Prostate gland (tissue), 2 donors: ENCODE results near the gene COL9A3. TPM values are rescaled to one million over a fixed set of nuclear protein-coding genes. Genes with fewer than 3 reads are reported as not detected.

Experiments used
- DNase-seq: peaks from one replicate; pipeline ENCODE4 v3.0.0-alpha.2; 2019; ENCODE audit warnings: low spot score
- H3K27ac ChIP-seq, 2 donors: fragments of 200-600 bp; sonication (generic); 2 replicates each; pipeline ENCODE4 v1.5.1; 2017 to 2019
- H3K27me3 ChIP-seq: fragments of 200-600 bp; sonication (generic); replicated peaks from 2 replicates; pipeline ENCODE4 v1.5.1; 2019; ENCODE audit not compliant: insufficient read depth
- H3K36me3 ChIP-seq, 2 donors: fragments of 200-600 bp; sonication (generic); 1 replicate in 1 of 2; 2 replicates in 1 of 2; pipeline versions ENCODE4 v1.5.1 to v1.8.1; 2017 to 2019
- H3K4me1 ChIP-seq: fragments of 200-600 bp; sonication (generic); replicated peaks from 2 replicates; pipeline ENCODE4 v1.5.1; 2019
- H3K4me3 ChIP-seq, 2 donors: fragments of 200-600 bp; sonication (generic); 2 replicates each; pipeline ENCODE4 v1.5.1; 2017 to 2019
- H3K9me3 ChIP-seq: fragments of 200-600 bp; sonication (generic); 2 replicates; pipeline ENCODE4 v1.5.1; 2017
- CTCF ChIP-seq, 4 experiments: fragments of 200-600 bp in 2 of 4; fragments of 450-650 bp in 2 of 4; sonication (generic) in 2 of 4; IDR thresholded peaks; 1 replicate in 3 of 4; 2 replicates in 1 of 4; pipeline ENCODE4 v1.5.1; 2016 to 2019; ENCODE audit warnings: antibody characterized with exemption in 4 of 4, mild to moderate bottlenecking in 2 of 4, moderate library complexity in 2 of 4
- POLR2A ChIP-seq: fragments of 450-650 bp; IDR thresholded peaks from one replicate; pipeline ENCODE4 v1.6.1; 2016; ENCODE audit warnings: antibody characterized with exemption, mild to moderate bottlenecking
- POLR2AphosphoS5 ChIP-seq: sonication (generic); formaldehyde crosslinking; IDR thresholded peaks from one replicate; pipeline ENCODE4 v1.6.1; 2017; ENCODE audit warnings: antibody characterized with exemption
- WGBS: methylation state at CpG from one replicate; pipeline ENCODE4 v1.1.5; 2018; 5-methylcytosine and 5-hydroxymethylcytosine counted together
- intact Hi-C: fragments of 100-400 bp; cut with DNase I; formaldehyde crosslinking; loops from one replicate; pipeline ENCODE4 v1.14.2; 2022
- total RNA-seq, 2 donors: library from RNA; depleted of rRNA; stranded (reverse); fragments of >200 nt; gene quantifications; one replicate each; pipeline ENCODE4 v1.1.0, GENCODE V29; 2016

The COL9A3 gene
- total RNA-seq, 2 donors from 2014 or later: 5.8 to 6.5 TPM

DNA sequence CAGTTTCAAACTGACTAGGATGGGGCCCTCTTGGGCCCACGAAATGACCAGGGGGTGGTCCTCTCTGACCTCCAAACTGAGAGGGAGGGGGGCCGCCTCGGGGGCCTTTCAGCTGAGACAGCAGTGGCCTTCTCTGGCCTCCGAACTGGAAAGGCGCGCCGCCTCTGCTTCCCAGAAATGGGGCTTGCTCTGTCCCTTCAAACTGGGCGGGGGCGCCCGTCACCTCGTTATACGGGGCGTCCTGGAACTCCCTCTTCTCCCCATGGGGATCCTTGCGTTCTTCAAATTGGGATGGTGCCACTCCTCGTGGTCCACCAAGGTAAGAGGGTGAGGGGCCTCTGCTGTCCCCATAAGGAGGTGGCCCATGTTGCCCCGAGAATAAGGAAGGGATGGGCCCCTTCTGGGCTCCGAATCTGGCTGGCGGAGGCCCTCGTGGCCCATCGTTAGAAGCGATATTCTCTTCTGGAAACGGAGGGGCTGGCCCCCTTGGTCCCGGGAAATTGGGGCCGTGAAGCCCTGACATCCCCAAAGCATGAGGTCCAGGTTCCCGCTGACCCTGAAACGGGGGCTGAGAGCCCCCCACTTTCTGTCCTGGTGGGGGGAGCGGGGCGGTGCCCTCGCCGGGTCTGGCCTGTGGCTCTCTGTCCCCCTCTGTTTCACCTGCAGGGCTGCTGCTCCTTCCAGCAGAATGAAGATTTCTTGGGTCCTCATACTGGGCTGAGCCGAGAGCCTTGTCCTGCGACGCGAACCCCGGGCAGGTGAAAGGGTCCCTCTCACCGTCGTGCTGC, 63.5 kb downstream of the COL9A3 start:
- Histone ChIP-seq H3K27me3 (no peaks in the 10 kb centered on the region), H3K27ac (no peak overlapping the region), H3K9me3 (no peaks in the 10 kb centered on the region), H3K36me3 (peaks cover 0 to 6% of the 10 kb centered on the region in 2 donors), H3K4me3 (no peak overlapping the region), H3K4me1 (no peaks in the 10 kb centered on the region)
- TF ChIP-seq POLR2AphosphoS5: no peak
- TF ChIP-seq POLR2A: no peak
- TF ChIP-seq CTCF (IDR thresholded peaks at IDR 0.05): no peak
- 92% methylated on average over 33 of the region's 37 CpGs for WGBS
- intact Hi-C loops: no loop called here
- no peak for DNase-seq

GRCh38 chr20:62880935-62881661, 64.2 kb downstream of the COL9A3 start:
- H3K9me3 ChIP-seq: no peaks in the 10 kb centered on the region
- no peak overlapping the region for H3K4me3 ChIP-seq
- no peak overlapping the region for H3K27ac ChIP-seq
- peaks cover 0 to 6% of the 10 kb centered on the region in 2 donors for H3K36me3 ChIP-seq
- H3K27me3 ChIP-seq: no peaks in the 10 kb centered on the region
- TF ChIP-seq POLR2AphosphoS5 (no peak), POLR2A (no peak), CTCF (IDR thresholded peaks at IDR 0.05) (no peak)
- no peak for DNase-seq
- H3K4me1 ChIP-seq: no peaks in the 10 kb centered on the region
- WGBS: 91% methylated on average over 42 of the region's 45 CpGs
- intact Hi-C loops: no loop called here

- WGBS: 92% methylated on average over 46 of the region's 46 CpGs
- Histone ChIP-seq H3K27me3 (no peaks in the 10 kb centered on the region), H3K36me3 (peaks cover 0 to 6% of the 10 kb centered on the region in 2 donors), H3K4me1 (peaks cover 4% of the 10 kb centered on the region), H3K27ac (no peak overlapping the region), H3K4me3 (no peak overlapping the region), H3K9me3 (no peaks in the 10 kb centered on the region)
- TF ChIP-seq POLR2A: no peak
- TF ChIP-seq POLR2AphosphoS5: no peak
- TF ChIP-seq CTCF (IDR thresholded peaks at IDR 0.05): no peak
- DNase-seq: no peak
- intact Hi-C loops: no loop called here
Observed at GRCh38 chr20:62881662-62882395, 65.0 kb downstream of the COL9A3 start.

- 92% methylated on average over 15 of the region's 15 CpGs for WGBS
- DNase-seq: no peak
Observed at GRCh38 chr20:62882426-62882825, 65.6 kb downstream of the COL9A3 start.

GRCh38 chr20:62884556-62884955, 67.7 kb downstream of the COL9A3 start:
- Histone ChIP-seq H3K4me1 (peaks cover 13% of the 10 kb centered on the region), H3K4me3 (no peak overlapping the region), H3K36me3 (peaks cover 6 to 8% of the 10 kb centered on the region in 2 donors), H3K9me3 (no peaks in the 10 kb centered on the region), H3K27ac (no peak overlapping the region), H3K27me3 (no peaks in the 10 kb centered on the region)
- WGBS: 50% methylated on average over 8 of the region's 8 CpGs
- TF ChIP-seq POLR2A: no peak
- intact Hi-C loops: no loop called here
- DNase-seq: no peak

More at GRCh38 chr20:62882426-62882825, 65.6 kb downstream of the COL9A3 start:
- no peak for TF ChIP-seq POLR2A
- TF ChIP-seq POLR2AphosphoS5: no peak
- no peak overlapping the region for H3K27ac ChIP-seq
- H3K27me3 ChIP-seq: no peaks in the 10 kb centered on the region
- intact Hi-C loops: no loop called here
- peaks cover 9% of the 10 kb centered on the region for H3K4me1 ChIP-seq
- H3K4me3 ChIP-seq: no peak overlapping the region
- no peaks in the 10 kb centered on the region for H3K9me3 ChIP-seq
- H3K36me3 ChIP-seq: peaks cover 0 to 6% of the 10 kb centered on the region in 2 donors
